Measurements from ENCODE around the gene PEAK1. TPM values are rescaled to one million over a fixed set of nuclear protein-coding genes. Genes with fewer than 3 reads are reported as not detected.

PEAK1 gene
- total and polyA plus RNA-seq, 8 donors, result 58.3 to 86.9 (median 64.3) TPM

GRCh38 chr15:77266708-77267386 is 153.1 kb downstream of the PEAK1 start:
- no peak for ATAC-seq
- H3K27ac ChIP-seq, result no peak overlapping the region
- peaks cover 0 to 3% of the 10 kb centered on the region in 2 donors for H3K36me3 ChIP-seq
- no peak for DNase-seq
- TF ChIP-seq CTCF (IDR thresholded peaks at IDR 0.05), result no peak
- no peaks in the 10 kb centered on the region for H3K4me1 ChIP-seq
- intact Hi-C loops (cut with DNase I), result no loop called here
- no peak overlapping the region for H3K4me3 ChIP-seq
- H3K27me3 ChIP-seq, result no peaks in the 10 kb centered on the region
- no peaks in the 10 kb centered on the region for H3K9me3 ChIP-seq

GRCh38 chr15:77255385-77255784 is 164.5 kb downstream of the PEAK1 start:
- H3K27ac ChIP-seq, result no peak overlapping the region
- no peak for TF ChIP-seq CTCF (IDR thresholded peaks at IDR 0.05)
- H3K4me3 ChIP-seq, result no peak overlapping the region
- no peaks in the 10 kb centered on the region for H3K4me1 ChIP-seq
- ATAC-seq, result no peak
- intact Hi-C loops (cut with DNase I), result no loop called here
- H3K27me3 ChIP-seq, result no peaks in the 10 kb centered on the region
- peaks cover 0 to 13% of the 10 kb centered on the region in 2 donors for H3K36me3 ChIP-seq
- no peaks in the 10 kb centered on the region for H3K9me3 ChIP-seq
- DNase-seq, result no peak

GRCh38 chr15:77251662-77252061 is 168.2 kb downstream of the PEAK1 start:
- Histone ChIP-seq H3K4me1 (no peaks in the 10 kb centered on the region), H3K9me3 (no peaks in the 10 kb centered on the region), H3K27ac (no peak overlapping the region), H3K36me3 (peaks cover 0 to 28% of the 10 kb centered on the region in 2 donors), H3K27me3 (no peaks in the 10 kb centered on the region), H3K4me3 (no peak overlapping the region)
- TF ChIP-seq CTCF (IDR thresholded peaks at IDR 0.05), result no peak
- no peak for ATAC-seq
- intact Hi-C loops (cut with DNase I), result no loop called here
- no peak for DNase-seq

- Histone ChIP-seq H3K36me3 (peaks cover 0 to 26% of the 10 kb centered on the region in 2 donors), H3K9me3 (no peaks in the 10 kb centered on the region), H3K27me3 (no peaks in the 10 kb centered on the region), H3K4me1 (no peaks in the 10 kb centered on the region), H3K4me3 (no peak overlapping the region), H3K27ac (no peak overlapping the region)
- intact Hi-C loops (cut with DNase I), result no loop called here
- ATAC-seq (no peak), DNase-seq (no peak)
- no peak for TF ChIP-seq CTCF (IDR thresholded peaks at IDR 0.05)
Measured at GRCh38 chr15:77247116-77247515, 172.8 kb downstream of the PEAK1 start.

GRCh38 chr15:77243716-77244401 is 176.0 kb downstream of the PEAK1 start:
- Histone ChIP-seq H3K27ac (no peak overlapping the region), H3K36me3 (peaks cover 0 to 12% of the 10 kb centered on the region in 2 donors), H3K4me3 (no peak overlapping the region), H3K4me1 (no peaks in the 10 kb centered on the region), H3K9me3 (no peaks in the 10 kb centered on the region), H3K27me3 (no peaks in the 10 kb centered on the region)
- no peak for TF ChIP-seq CTCF (IDR thresholded peaks at IDR 0.05)
- ATAC-seq (no peak), DNase-seq (no peak)
- intact Hi-C loops (cut with DNase I), result no loop called here
